ENCODE measurements around the gene SLC16A11. TPM values are rescaled to one million over a fixed set of nuclear protein-coding genes. Genes with fewer than 3 reads are reported as not detected.

Gene SLC16A11
- total and polyA plus RNA-seq, 2 of the 4 experiments (the other 2 are of a cell fraction), result not detected

GRCh38 chr17:7041607-7042500 is 2.0 kb downstream of the SLC16A11 start:
- H2BK20ac ChIP-seq (ENCODE audit: low read depth, low read length), result no peak overlapping the region
- no peak overlapping the region for H2BK120ac ChIP-seq (ENCODE audit: low read depth, low read length)
- ATAC-seq (ENCODE audit: low read depth), result no peak
- H3K4me3 ChIP-seq (ENCODE audit: insufficient read depth, low read depth, low read length), result no peak overlapping the region
- CTCF ChIA-PET, result no interaction called here
- H3K14ac ChIP-seq (replicated peaks; ENCODE audit: low read depth, low read length), result no peak overlapping the region
- H3K4me1 ChIP-seq (ENCODE audit: control insufficient read depth, insufficient read depth, low read length), result peaks cover 6% of the 10 kb centered on the region
- peaks cover 29% of the 10 kb centered on the region for H3K27me3 ChIP-seq (ENCODE audit: control insufficient read depth, insufficient read depth, low read length)
- dilution Hi-C loops (cut with HindIII; ENCODE audit: low sequenced_read_pairs, unreplicated experiment) (no loop called here), intact Hi-C loops (cut with micrococcal nuclease) (loop anchor here (10.0 kb wide), 1 partner anchor 523 kb away; the partner anchor contains the start of gene SENP3), in situ Hi-C loops (cut with MboI; ENCODE audit: low sequenced_read_pairs) (loop anchor here (10.0 kb wide), 1 partner anchor 263 kb away; the partner anchor contains the start of gene EIF5A)
- no peak overlapping the region for H3K23ac ChIP-seq (ENCODE audit: low read depth, low read length)
- no peak overlapping the region for H2BK5ac ChIP-seq (ENCODE audit: low read depth, low read length, poor library complexity, severe bottlenecking)
- H2AK5ac ChIP-seq (ENCODE audit: low read depth, low read length), result no peak overlapping the region
- no peak overlapping the region for H4K5ac ChIP-seq (ENCODE audit: low read depth, low read length)
- H2BK15ac ChIP-seq (ENCODE audit: low read depth, low read length), result no peak overlapping the region
- POLR2A ChIA-PET (ENCODE audit: unreplicated experiment), result no interaction called here
- no TSS peak for BruUV-seq (replicated peaks)
- peak overlapping the region; percentile 34 for H2AK9ac ChIP-seq (replicated peaks; ENCODE audit: low read depth, low read length, poor library complexity)
- 16% methylated on average over 26 of the region's 43 CpGs; no CpG with 5 or more reads in 1 of the 2 experiments for WGBS, 2 experiments (ENCODE audit: extremely low coverage in 2 of 2, insufficient read length in 1 of 2)
- peak overlapping the region; percentile 71 for H2AFZ ChIP-seq (replicated peaks; ENCODE audit: low read length, poor library complexity)
- no peak overlapping the region for H4K91ac ChIP-seq (ENCODE audit: insufficient read depth, low read depth, low read length)
- H4K20me1 ChIP-seq (ENCODE audit: insufficient read depth, low read length), result no peaks in the 10 kb centered on the region
- H3K9me3 ChIP-seq (ENCODE audit: control insufficient read depth, insufficient read depth, low read length), result no peaks in the 10 kb centered on the region
- H4K8ac ChIP-seq (ENCODE audit: low read depth in 2 of 2, low read length in 2 of 2), result no peak overlapping the region
- H3K79me1 ChIP-seq (ENCODE audit: low read depth in 1 of 2, low read length in 2 of 2), result 0 out of 4 replicates have a peak, but pooled peaks cover 0 to under 1% of the 10 kb centered on the region in 2 experiments
- H3K18ac ChIP-seq (ENCODE audit: low read depth, low read length), result no peak overlapping the region
- H3K4me2 ChIP-seq (ENCODE audit: low read depth, low read length), result no peak overlapping the region
- no peak for DNase-seq
- H3K9ac ChIP-seq (ENCODE audit: low read depth, low read length), result no peak overlapping the region
- no peak overlapping the region for H3K4ac ChIP-seq (ENCODE audit: low read depth, low read length)
- H3K56ac ChIP-seq (ENCODE audit: extremely low read depth, insufficient read depth, low read length), result no peak overlapping the region
- H3K27ac ChIP-seq (ENCODE audit: insufficient read depth, low read length), result no peak overlapping the region
- H3K36me3 ChIP-seq (ENCODE audit: control insufficient read depth, insufficient read depth, low read length), result no peaks in the 10 kb centered on the region
- no peaks in the 10 kb centered on the region for H3K9me1 ChIP-seq (ENCODE audit: insufficient read depth, low read length)
- TF ChIP-seq POLR2A (IDR thresholded peaks at IDR 0.05; ENCODE audit: low read depth, low read length) (no peak), RCOR1 (IDR thresholded peaks at IDR 0.05; ENCODE audit: insufficient replicate concordance, low read length) (no peak), FOS (IDR thresholded peaks at IDR 0.05; ENCODE audit: low read depth, low read length) (no peak), CEBPB (IDR thresholded peaks at IDR 0.05; ENCODE audit: low read depth, low read length) (no peak), USF2 (IDR thresholded peaks at IDR 0.05; ENCODE audit: low read depth, low read length) (no peak), ELK1 (IDR thresholded peaks at IDR 0.05; ENCODE audit: borderline replicate concordance, low read depth, low read length) (no peak), RAD21 (IDR thresholded peaks at IDR 0.05; ENCODE audit: low read length) (no peak), CHD1 (IDR thresholded peaks at IDR 0.05; ENCODE audit: low read depth, low read length) (no peak), RFX5 (IDR thresholded peaks at IDR 0.05; ENCODE audit: low read depth, low read length) (no peak), CTCF (conservative IDR thresholded peaks at IDR 0.05; ENCODE audit: low read depth, low read length) (no peak), NFE2L2 (IDR thresholded peaks at IDR 0.05; ENCODE audit: low read depth, low read length) (no peak), MAFK (IDR thresholded peaks at IDR 0.05; ENCODE audit: low read depth, low read length) (no peak), BHLHE40 (IDR thresholded peaks at IDR 0.05; ENCODE audit: low read depth, low read length) (no peak), MXI1 (IDR thresholded peaks at IDR 0.05; ENCODE audit: borderline replicate concordance, low read depth, low read length) (no peak), MAZ (IDR thresholded peaks at IDR 0.05; ENCODE audit: borderline replicate concordance, low read depth, low read length) (no peak)

All from IMR-90 (cell line).